Spleen (tissue), 7 donors: ENCODE measurements around the gene PDK2.

Experiments
- POLR2A ChIP-seq, 3 donors: fragments of 450-650 bp; IDR thresholded peaks; one replicate each; pipeline ENCODE4 v1.5.1; 2017; ENCODE audit warnings: antibody characterized with exemption in 3 of 3, mild to moderate bottlenecking in 1 of 3
- TF ChIP-seq, protein P1 (sequence below), 11 experiments: fragments of 200-600 bp in 7 of 11; fragments of 450-650 bp in 4 of 11; sonication (generic) in 4 of 11; IDR thresholded peaks in 8 of 11; conservative IDR thresholded peaks in 3 of 11; 1 replicate in 7 of 11; 2 replicates in 4 of 11; pipeline versions ENCODE4 v1.4.0 to v1.8.0; 2016 to 2021; ENCODE audit warnings: antibody characterized with exemption in 11 of 11, inconsistent platforms in 4 of 11, mild to moderate bottlenecking in 1 of 11
- donor health status: DM: no; HTN: no; CAD: no; lungs with moderate emphysema.
- donor health status: DM: no; HTN: no; CAD: no.
- donor health status: DM: no; HTN: no; CAD: no.

DNA sequence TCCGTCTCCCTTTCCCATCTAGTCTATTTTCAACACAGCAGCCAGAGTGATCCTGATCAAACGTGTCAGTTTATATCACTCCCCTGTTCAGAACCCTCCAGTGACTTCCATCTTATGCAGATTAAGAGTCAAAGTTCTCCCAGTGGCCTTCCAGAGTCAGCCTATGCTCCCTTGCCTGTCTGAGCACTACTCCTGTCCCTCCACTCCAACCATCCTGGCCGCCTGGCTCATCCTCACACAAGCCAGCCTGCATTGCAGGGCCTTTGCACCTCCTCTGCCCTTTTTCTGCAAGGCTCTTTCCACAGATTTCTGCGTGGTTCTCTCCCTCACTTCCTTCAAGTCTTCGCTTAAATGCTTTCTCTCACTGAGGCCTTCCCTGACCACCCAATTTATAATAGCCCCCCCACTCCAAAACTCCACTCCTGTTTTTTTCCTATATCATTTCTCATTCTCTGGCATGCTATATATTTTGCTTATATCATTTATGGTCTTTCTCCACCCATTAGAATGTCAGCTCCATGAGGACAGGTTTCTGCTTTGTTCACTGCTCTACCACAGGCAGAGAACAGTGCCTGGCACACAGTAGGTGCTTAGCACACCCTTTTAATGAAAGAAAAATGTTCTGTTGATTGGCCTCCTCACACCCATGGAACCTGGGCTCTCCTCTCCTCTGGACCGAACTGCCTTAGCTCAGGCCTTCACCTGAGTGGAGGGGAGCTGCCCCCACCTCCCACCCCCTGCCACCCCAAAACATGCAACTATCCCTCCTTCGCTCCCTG is 25.5 kb downstream of the PDK2 start:
- TF ChIP-seq, protein P1, sequence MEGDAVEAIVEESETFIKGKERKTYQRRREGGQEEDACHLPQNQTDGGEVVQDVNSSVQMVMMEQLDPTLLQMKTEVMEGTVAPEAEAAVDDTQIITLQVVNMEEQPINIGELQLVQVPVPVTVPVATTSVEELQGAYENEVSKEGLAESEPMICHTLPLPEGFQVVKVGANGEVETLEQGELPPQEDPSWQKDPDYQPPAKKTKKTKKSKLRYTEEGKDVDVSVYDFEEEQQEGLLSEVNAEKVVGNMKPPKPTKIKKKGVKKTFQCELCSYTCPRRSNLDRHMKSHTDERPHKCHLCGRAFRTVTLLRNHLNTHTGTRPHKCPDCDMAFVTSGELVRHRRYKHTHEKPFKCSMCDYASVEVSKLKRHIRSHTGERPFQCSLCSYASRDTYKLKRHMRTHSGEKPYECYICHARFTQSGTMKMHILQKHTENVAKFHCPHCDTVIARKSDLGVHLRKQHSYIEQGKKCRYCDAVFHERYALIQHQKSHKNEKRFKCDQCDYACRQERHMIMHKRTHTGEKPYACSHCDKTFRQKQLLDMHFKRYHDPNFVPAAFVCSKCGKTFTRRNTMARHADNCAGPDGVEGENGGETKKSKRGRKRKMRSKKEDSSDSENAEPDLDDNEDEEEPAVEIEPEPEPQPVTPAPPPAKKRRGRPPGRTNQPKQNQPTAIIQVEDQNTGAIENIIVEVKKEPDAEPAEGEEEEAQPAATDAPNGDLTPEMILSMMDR (IDR thresholded peaks at IDR 0.05 in 8 of 11, conservative IDR thresholded peaks at IDR 0.05 in 3 of 11) = no peak
- no peak for TF ChIP-seq POLR2A (IDR thresholded peaks at IDR 0.05)
